ENCODE measurements around the gene RFT1.

The RFT1 gene

GRCh38 chr3:53051929-53052328 is 78.3 kb downstream of the RFT1 start:
- DNase-seq = no peak

GRCh38 chr3:53049987-53050386 is 80.2 kb downstream of the RFT1 start:
- no peak for DNase-seq

- DNase-seq = no peak
Measured at GRCh38 chr3:53046171-53047170, 83.8 kb downstream of the RFT1 start.

- DNase-seq = peak; percentile 47
Measured at GRCh38 chr3:53045518-53046170, 84.6 kb downstream of the RFT1 start, which contains the start of gene SFMBT1. Gene SFMBT1, minus strand, starts transcription at chr3:53046073. Its CDS starts 76,945 bp downstream, at chr3:52969128.

- DNase-seq = peak; percentile 32
Measured at GRCh38 chr3:53044711-53045517, 85.3 kb downstream of the RFT1 start.

GRCh38 chr3:53044371-53044710 is 85.9 kb downstream of the RFT1 start:
- no peak for DNase-seq

- DNase-seq = no peak
Measured at GRCh38 chr3:53043738-53044137, 86.5 kb downstream of the RFT1 start.

GRCh38 chr3:53042651-53043050 is 87.6 kb downstream of the RFT1 start:
- no peak for DNase-seq

GRCh38 chr3:53040351-53040820 is 89.8 kb downstream of the RFT1 start:
- DNase-seq = peak; percentile 82

GRCh38 chr3:53039376-53039752 is 90.9 kb downstream of the RFT1 start:
- no peak for DNase-seq

GRCh38 chr3:53038679-53039375 is 91.4 kb downstream of the RFT1 start:
- no peak for DNase-seq

All from kidney glomerular epithelial cell (primary cell).